ENCODE data around the gene PRDM16. TPM values are rescaled to one million over a fixed set of nuclear protein-coding genes. Genes with fewer than 3 reads are reported as not detected.

The PRDM16 gene
- total RNA-seq, 1 experiment from 2014 or later: 0.17 TPM

DNA sequence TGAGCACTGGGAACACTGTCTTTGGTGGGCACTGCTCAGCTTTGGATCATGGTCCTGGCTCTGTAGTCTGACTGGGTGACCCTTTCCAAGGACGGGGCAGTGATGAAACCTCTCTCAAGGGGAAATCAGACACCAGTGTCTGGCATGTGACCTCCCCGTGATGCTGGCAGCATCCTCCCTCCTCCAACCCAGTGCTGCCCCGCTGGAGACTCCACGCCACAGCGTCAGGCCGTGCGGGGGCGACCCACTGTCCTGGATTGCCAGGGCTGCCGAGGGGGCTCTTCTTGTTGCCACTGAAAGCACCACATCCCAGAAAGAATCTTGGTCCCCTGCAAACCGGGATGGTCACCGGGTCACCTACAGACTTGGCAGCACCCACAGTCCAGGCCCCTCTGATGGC lies 239.1 kb downstream of the PRDM16 start:
- H4K91ac ChIP-seq (ENCODE audit: insufficient read length, low read depth, low read length): no peak overlapping the region
- H3K79me2 ChIP-seq (ENCODE audit: insufficient read depth, low read length): no peaks in the 10 kb centered on the region
- H2BK12ac ChIP-seq (ENCODE audit: insufficient read length, low read depth, low read length): no peak overlapping the region
- H3K4ac ChIP-seq (ENCODE audit: low read depth, low read length): no peak overlapping the region
- no peak overlapping the region for H3K4me2 ChIP-seq (ENCODE audit: insufficient read depth, insufficient read length, low read length)
- H3K79me1 ChIP-seq (ENCODE audit: insufficient read depth, low read depth, low read length, poor library complexity, severe bottlenecking): no peaks in the 10 kb centered on the region
- H3K27ac ChIP-seq (ENCODE audit: insufficient read length, low read depth, low read length): no peak overlapping the region
- no peak overlapping the region for H3K56ac ChIP-seq (ENCODE audit: insufficient read length, low read depth, low read length)
- H3K9me3 ChIP-seq (ENCODE audit: control insufficient read depth, low read depth, low read length): no peaks in the 10 kb centered on the region
- TF ChIP-seq, protein P1, sequence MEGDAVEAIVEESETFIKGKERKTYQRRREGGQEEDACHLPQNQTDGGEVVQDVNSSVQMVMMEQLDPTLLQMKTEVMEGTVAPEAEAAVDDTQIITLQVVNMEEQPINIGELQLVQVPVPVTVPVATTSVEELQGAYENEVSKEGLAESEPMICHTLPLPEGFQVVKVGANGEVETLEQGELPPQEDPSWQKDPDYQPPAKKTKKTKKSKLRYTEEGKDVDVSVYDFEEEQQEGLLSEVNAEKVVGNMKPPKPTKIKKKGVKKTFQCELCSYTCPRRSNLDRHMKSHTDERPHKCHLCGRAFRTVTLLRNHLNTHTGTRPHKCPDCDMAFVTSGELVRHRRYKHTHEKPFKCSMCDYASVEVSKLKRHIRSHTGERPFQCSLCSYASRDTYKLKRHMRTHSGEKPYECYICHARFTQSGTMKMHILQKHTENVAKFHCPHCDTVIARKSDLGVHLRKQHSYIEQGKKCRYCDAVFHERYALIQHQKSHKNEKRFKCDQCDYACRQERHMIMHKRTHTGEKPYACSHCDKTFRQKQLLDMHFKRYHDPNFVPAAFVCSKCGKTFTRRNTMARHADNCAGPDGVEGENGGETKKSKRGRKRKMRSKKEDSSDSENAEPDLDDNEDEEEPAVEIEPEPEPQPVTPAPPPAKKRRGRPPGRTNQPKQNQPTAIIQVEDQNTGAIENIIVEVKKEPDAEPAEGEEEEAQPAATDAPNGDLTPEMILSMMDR (conservative IDR thresholded peaks at IDR 0.05): no peak
- H3K27me3 ChIP-seq (ENCODE audit: insufficient read depth, low read length): no peaks in the 10 kb centered on the region; the same call in 1 of the 2 replicates
- Mint-ChIP-seq H3K9me3 (peaks cover 0 to 3% of the 10 kb centered on the region in 2 experiments; a peak in 1 of 5 replicates), H3K4me3 (no peak overlapping the region), H3K27me3 (ENCODE audit: low read depth) (peaks cover 12% of the 10 kb centered on the region), H3K36me3 (ENCODE audit: insufficient read depth in 1 of 3, low read depth in 3 of 3) (0 out of 7 replicates have a peak, but pooled peaks cover 0 to 1% (median 0%) of the 10 kb centered on the region in 3 experiments), H3K4me1 (peaks cover 5 to 9% of the 10 kb centered on the region in 2 experiments; a peak in 3 of 4 replicates), H3K27ac (no peak overlapping the region)
- H2BK120ac ChIP-seq (ENCODE audit: low read depth, low read length, poor library complexity, severe bottlenecking): no peak overlapping the region
- H3T11ph ChIP-seq (ENCODE audit: low read length): no peak overlapping the region
- H2BK20ac ChIP-seq (ENCODE audit: low read depth, low read length, poor library complexity, severe bottlenecking): no peak overlapping the region
- H2BK15ac ChIP-seq (ENCODE audit: low read depth, low read length): no peak overlapping the region
- WGBS (ENCODE audit: extremely low coverage, insufficient read length, low lambda C conversion rate): no CpG with 5 or more reads among the region's 11 CpGs
- no peak overlapping the region for H2AK5ac ChIP-seq (ENCODE audit: insufficient read length, low read length)
- no peak overlapping the region for H4K5ac ChIP-seq (ENCODE audit: insufficient read length, low read depth, low read length)
- no peaks in the 10 kb centered on the region for H3K23me2 ChIP-seq (ENCODE audit: insufficient read length, low read depth, low read length, poor library complexity, severe bottlenecking)
- H2AFZ ChIP-seq (ENCODE audit: low read length): no peak overlapping the region
- no peak overlapping the region for H3K23ac ChIP-seq (ENCODE audit: insufficient read length, low read depth, low read length)
- H3K18ac ChIP-seq (ENCODE audit: insufficient read length, low read depth, low read length): no peak overlapping the region
- H2BK5ac ChIP-seq (ENCODE audit: insufficient read length, low read length): no peak overlapping the region
- H3K14ac ChIP-seq (ENCODE audit: insufficient read depth, low read length): no peak overlapping the region; the same call in 1 of the 2 replicates
- no peak overlapping the region for H3K9ac ChIP-seq (ENCODE audit: extremely low read depth, insufficient read length, low read length)
- H4K8ac ChIP-seq (replicated peaks; ENCODE audit: insufficient read length, low read depth, low read length): no peak overlapping the region
- DNase-seq: no peak
- H3K4me1 ChIP-seq (ENCODE audit: insufficient read depth, low read length): no peaks in the 10 kb centered on the region; the same call in 1 of the 2 replicates
- no peaks in the 10 kb centered on the region for H4K20me1 ChIP-seq (ENCODE audit: control insufficient read depth, insufficient read depth, insufficient read length)

Measured in H9 (cell line).